Keratinocyte (primary cell): ENCODE measurements around the gene DALRD3. TPM values are rescaled to one million over a fixed set of nuclear protein-coding genes. Genes with fewer than 3 reads are reported as not detected.

ENCODE experiments used
- DNase-seq: peaks from one replicate; pipeline ENCODE4 v3.0.0-alpha.2; 2011; ENCODE audit warnings: low read depth, missing footprints, low spot score
- FAIRE-seq: peaks from 2 replicates; lab custom pipeline; 2011; peaks lifted over from hg19 to GRCh38; lab: Jason Lieb, UNC
- H2AFZ ChIP-seq: 2 replicates; pipeline ENCODE4 v1.6.0; 2012; ENCODE audit warnings: low read length, control low read depth, inconsistent platforms; ENCODE audit not compliant: control insufficient read depth
- H3K27ac ChIP-seq: 2 replicates; pipeline ENCODE4 v1.5.1; 2011; ENCODE audit warnings: low read length; ENCODE audit not compliant: control insufficient read depth, insufficient read depth
- H3K27me3 ChIP-seq: 3 replicates; pipeline ENCODE4 v1.6.0; 2011; ENCODE audit warnings: low read length; ENCODE audit not compliant: control insufficient read depth, insufficient read depth; ENCODE audit errors: extremely low read depth
- H3K36me3 ChIP-seq, 2 experiments: 2 replicates in 1 of 2; 3 replicates in 1 of 2; pipeline ENCODE4 v1.5.1; 2011; ENCODE audit warnings: low read length in 2 of 2, mild to moderate bottlenecking in 1 of 2; ENCODE audit not compliant: control insufficient read depth in 2 of 2, insufficient read depth in 2 of 2; ENCODE audit errors: extremely low read depth in 1 of 2
- H3K4me1 ChIP-seq: 3 replicates; pipeline ENCODE4 v1.5.1; 2011; ENCODE audit warnings: low read length; ENCODE audit not compliant: control insufficient read depth, insufficient read depth; ENCODE audit errors: extremely low read depth
- H3K4me2 ChIP-seq: 3 replicates; pipeline ENCODE4 v1.6.0; 2011; ENCODE audit warnings: low read depth, low read length; ENCODE audit not compliant: control insufficient read depth, insufficient read depth; ENCODE audit errors: extremely low read depth
- H3K4me3 ChIP-seq, 3 experiments: fragments of 200-600 bp in 1 of 3; sonication (generic) in 1 of 3; 2 replicates in 2 of 3; 3 replicates in 1 of 3; pipeline ENCODE4 v1.5.1; 2011 to 2016; ENCODE audit warnings: low read length in 3 of 3, mild to moderate bottlenecking in 3 of 3, control low read depth in 2 of 3, inconsistent platforms in 1 of 3, low read depth in 1 of 3, mixed read lengths in 1 of 3, mixed run types in 1 of 3, moderate library complexity in 1 of 3; ENCODE audit not compliant: control insufficient read depth in 2 of 3, insufficient read depth in 2 of 3; ENCODE audit errors: extremely low read depth in 1 of 3
- H3K79me2 ChIP-seq: 2 replicates; pipeline ENCODE4 v1.6.0; 2012; ENCODE audit warnings: low read length; ENCODE audit not compliant: control insufficient read depth, insufficient read depth
- H3K9ac ChIP-seq: 3 replicates; pipeline ENCODE4 v1.6.0; 2011; ENCODE audit warnings: low read length; ENCODE audit not compliant: control insufficient read depth, insufficient read depth; ENCODE audit errors: extremely low read depth
- H3K9me1 ChIP-seq: 3 replicates; pipeline ENCODE4 v1.6.0; 2011; ENCODE audit warnings: low read length; ENCODE audit not compliant: control insufficient read depth, insufficient read depth; ENCODE audit errors: extremely low read depth
- H3K9me3 ChIP-seq: 2 replicates; pipeline ENCODE4 v1.5.1; 2012; ENCODE audit warnings: low read depth, low read length; ENCODE audit not compliant: control insufficient read depth
- H4K20me1 ChIP-seq: 3 replicates; pipeline ENCODE4 v1.6.0; 2011; ENCODE audit warnings: low read length; ENCODE audit not compliant: control insufficient read depth, insufficient read depth; ENCODE audit errors: extremely low read depth
- EZH2 ChIP-seq: IDR thresholded peaks from one replicate; pipeline ENCODE4 v1.6.1; 2012; ENCODE audit warnings: inconsistent platforms, mild to moderate bottlenecking, low read length, moderate library complexity
- dilution Hi-C: fragments of 300-500 bp; cut with MboI; formaldehyde crosslinking; loops from one replicate; pipeline ENCODE4 v1.7.0; 2020; ENCODE audit warnings: low sequenced_read_pairs; ENCODE audit not compliant: extremely low pct_ligation_motif_present
- polyA plus RNA-seq, 5 experiments: library from polyadenylated mRNA; depleted of rRNA in 3 of 5; stranded (reverse) in 3 of 5; stranded (forward) in 1 of 5; unstranded in 1 of 5; fragments of >200 nt; gene quantifications; 1 replicate in 1 of 5; 2 replicates in 3 of 5; 3 replicates in 1 of 5; pipeline versions ENCODE4 v1.2.1 to v1.2.3, GENCODE V29; 2011 to 2012; ENCODE audit warnings: missing spikeins in 2 of 5, low read depth in 1 of 5, low replicate concordance in 1 of 5
- TF ChIP-seq, protein P1 (sequence below), 3 experiments: IDR thresholded peaks in 1 of 3; conservative IDR thresholded peaks in 1 of 3; optimal IDR thresholded peaks in 1 of 3; 2 replicates in 2 of 3; 3 replicates in 1 of 3; pipeline versions ENCODE3 to v1.5.1; 2011; ENCODE audit warnings: low read length in 3 of 3, mild to moderate bottlenecking in 3 of 3, moderate library complexity in 2 of 3, control low read depth in 1 of 3, inconsistent platforms in 1 of 3; ENCODE audit not compliant: insufficient read depth in 2 of 3; ENCODE audit errors: extremely low read depth in 1 of 3

Gene DALRD3
- polyA plus RNA-seq, 1 donor (not counting 4 experiments of a cell fraction or from before 2014, with no cell fraction given) = 33.7 TPM

DNA sequence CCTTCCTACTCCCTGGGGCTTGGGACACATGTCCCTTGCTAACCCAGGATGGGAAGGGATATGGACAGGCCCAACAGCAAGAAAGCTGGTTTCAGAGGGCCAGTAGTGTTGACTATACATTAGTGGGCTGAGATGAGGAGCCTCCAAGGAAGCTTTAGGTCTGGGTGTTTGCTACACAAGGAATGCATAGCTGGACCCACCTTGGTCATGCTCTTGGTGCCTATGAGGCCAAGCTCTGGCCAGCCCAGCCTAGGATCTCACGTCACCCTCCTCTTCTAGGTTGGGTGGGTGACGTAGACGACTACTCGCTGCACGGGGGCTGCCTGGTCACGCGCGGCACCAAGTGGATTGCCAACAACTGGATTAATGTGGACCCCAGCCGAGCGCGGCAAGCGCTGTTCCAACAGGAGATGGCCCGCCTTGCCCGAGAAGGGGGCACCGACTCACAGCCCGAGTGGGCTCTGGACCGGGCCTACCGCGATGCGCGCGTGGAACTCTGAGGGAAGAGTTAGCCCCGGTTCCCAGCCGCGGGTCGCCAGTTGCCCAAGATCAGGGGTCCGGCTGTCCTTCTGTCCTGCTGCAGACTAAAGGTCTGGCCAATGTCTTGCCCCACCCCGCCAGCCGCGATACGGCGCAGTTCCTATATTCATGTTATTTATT is 11.8 kb downstream of the DALRD3 start:
- Histone ChIP-seq H3K4me2 (peak overlapping the region; percentile 97), H3K4me1 (peaks cover 14% of the 10 kb centered on the region), H3K9me3 (no peaks in the 10 kb centered on the region), H3K27me3 (no peaks in the 10 kb centered on the region), H4K20me1 (no peaks in the 10 kb centered on the region), H2AFZ (peak overlapping the region; percentile 94), H3K79me2 (peaks cover 26% of the 10 kb centered on the region), H3K4me3 (peak overlapping the region; percentile 63 to 94 (median 91)), H3K9ac (peak overlapping the region; percentile 98), H3K9me1 (peaks cover 7% of the 10 kb centered on the region), H3K36me3 (peaks cover 0 to 3% of the 10 kb centered on the region in 2 experiments), H3K27ac (peak overlapping the region; percentile 93)
- peak; percentile 34 for FAIRE-seq
- TF ChIP-seq, protein P1, sequence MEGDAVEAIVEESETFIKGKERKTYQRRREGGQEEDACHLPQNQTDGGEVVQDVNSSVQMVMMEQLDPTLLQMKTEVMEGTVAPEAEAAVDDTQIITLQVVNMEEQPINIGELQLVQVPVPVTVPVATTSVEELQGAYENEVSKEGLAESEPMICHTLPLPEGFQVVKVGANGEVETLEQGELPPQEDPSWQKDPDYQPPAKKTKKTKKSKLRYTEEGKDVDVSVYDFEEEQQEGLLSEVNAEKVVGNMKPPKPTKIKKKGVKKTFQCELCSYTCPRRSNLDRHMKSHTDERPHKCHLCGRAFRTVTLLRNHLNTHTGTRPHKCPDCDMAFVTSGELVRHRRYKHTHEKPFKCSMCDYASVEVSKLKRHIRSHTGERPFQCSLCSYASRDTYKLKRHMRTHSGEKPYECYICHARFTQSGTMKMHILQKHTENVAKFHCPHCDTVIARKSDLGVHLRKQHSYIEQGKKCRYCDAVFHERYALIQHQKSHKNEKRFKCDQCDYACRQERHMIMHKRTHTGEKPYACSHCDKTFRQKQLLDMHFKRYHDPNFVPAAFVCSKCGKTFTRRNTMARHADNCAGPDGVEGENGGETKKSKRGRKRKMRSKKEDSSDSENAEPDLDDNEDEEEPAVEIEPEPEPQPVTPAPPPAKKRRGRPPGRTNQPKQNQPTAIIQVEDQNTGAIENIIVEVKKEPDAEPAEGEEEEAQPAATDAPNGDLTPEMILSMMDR (optimal IDR thresholded peaks at IDR 0.05 in 1 of 3, IDR thresholded peaks at IDR 0.05 in 1 of 3, conservative IDR thresholded peaks at IDR 0.05 in 1 of 3; ENCODE audit: extremely low read depth in 1 of 3, insufficient read depth in 2 of 3, low read length in 3 of 3) = no peak
- TF ChIP-seq EZH2 = no peak
- no peak for DNase-seq
- dilution Hi-C loops = no loop called here

DNA sequence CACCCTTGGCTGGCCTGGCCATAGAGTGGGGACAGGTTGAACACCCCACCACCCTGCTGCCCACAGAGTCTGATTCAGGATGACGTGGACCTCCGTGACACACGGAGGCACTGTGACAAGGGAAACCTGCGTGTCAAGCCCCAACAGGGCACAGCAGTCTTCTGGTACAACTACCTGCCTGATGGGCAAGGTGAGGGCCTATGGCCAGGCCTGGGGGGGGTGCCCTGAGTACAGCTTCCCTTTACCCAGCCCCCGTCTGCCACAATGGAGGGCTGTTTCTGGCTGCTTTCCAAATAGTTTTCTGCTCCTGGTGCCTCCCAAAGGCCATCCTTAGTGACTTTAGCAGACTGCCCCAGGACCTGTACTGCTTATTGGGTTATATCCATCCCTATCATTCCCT is 12.4 kb downstream of the DALRD3 start:
- dilution Hi-C loops = no loop called here
- no peak for TF ChIP-seq EZH2
- TF ChIP-seq, protein P1 (optimal IDR thresholded peaks at IDR 0.05 in 1 of 3, IDR thresholded peaks at IDR 0.05 in 1 of 3, conservative IDR thresholded peaks at IDR 0.05 in 1 of 3; ENCODE audit: extremely low read depth in 1 of 3, insufficient read depth in 2 of 3, low read length in 3 of 3) = no peak
- Histone ChIP-seq H3K79me2 (peaks cover 21% of the 10 kb centered on the region), H3K27me3 (no peaks in the 10 kb centered on the region), H3K36me3 (no peaks in the 10 kb centered on the region), H3K9me3 (no peaks in the 10 kb centered on the region), H4K20me1 (no peaks in the 10 kb centered on the region), H3K4me3 (peak overlapping the region in 1 of 3 experiments; percentile 91), H3K4me1 (peaks cover 14% of the 10 kb centered on the region), H3K27ac (no peak overlapping the region), H3K9me1 (peaks cover 7% of the 10 kb centered on the region), H3K4me2 (peak overlapping the region; percentile 97), H3K9ac (no peak overlapping the region), H2AFZ (no peak overlapping the region)
- FAIRE-seq = no peak
- DNase-seq = no peak
